Measurements from ENCODE around the gene ITGA3. TPM values are rescaled to one million over a fixed set of nuclear protein-coding genes. Genes with fewer than 3 reads are reported as not detected.

Gene ITGA3
- total RNA-seq, 4 donors from 2014 or later = 14.3 to 73.1 (median 33.4) TPM

DNA sequence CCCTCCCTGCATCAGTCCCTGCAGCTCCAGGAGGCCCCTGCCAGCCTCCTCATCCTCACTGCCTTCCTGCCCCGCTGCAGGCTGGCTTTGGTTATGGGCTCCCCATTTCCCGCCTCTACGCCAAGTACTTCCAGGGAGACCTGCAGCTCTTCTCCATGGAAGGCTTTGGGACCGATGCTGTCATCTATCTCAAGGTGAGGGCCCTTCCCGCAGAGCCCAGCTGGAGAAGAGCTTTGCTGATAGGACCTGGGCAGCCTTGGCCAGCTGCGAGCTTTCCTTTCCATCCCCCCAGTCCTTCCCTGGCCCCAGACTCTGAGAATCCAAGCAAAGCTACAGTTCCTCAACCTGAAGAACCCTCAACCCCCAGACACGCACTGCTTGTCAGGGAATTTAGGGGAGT, 53.3 kb downstream of the ITGA3 start:
- no peak overlapping the region for H3K27ac ChIP-seq
- intact Hi-C loops (cut with DNase I; ENCODE audit: low total_unique reads) = no loop called here
- DNase-seq = no peak
- H3K4me1 ChIP-seq = peaks cover 0 to 12% of the 10 kb centered on the region in 2 donors
- no peaks in the 10 kb centered on the region for H3K9me3 ChIP-seq
- TF ChIP-seq, protein P1, sequence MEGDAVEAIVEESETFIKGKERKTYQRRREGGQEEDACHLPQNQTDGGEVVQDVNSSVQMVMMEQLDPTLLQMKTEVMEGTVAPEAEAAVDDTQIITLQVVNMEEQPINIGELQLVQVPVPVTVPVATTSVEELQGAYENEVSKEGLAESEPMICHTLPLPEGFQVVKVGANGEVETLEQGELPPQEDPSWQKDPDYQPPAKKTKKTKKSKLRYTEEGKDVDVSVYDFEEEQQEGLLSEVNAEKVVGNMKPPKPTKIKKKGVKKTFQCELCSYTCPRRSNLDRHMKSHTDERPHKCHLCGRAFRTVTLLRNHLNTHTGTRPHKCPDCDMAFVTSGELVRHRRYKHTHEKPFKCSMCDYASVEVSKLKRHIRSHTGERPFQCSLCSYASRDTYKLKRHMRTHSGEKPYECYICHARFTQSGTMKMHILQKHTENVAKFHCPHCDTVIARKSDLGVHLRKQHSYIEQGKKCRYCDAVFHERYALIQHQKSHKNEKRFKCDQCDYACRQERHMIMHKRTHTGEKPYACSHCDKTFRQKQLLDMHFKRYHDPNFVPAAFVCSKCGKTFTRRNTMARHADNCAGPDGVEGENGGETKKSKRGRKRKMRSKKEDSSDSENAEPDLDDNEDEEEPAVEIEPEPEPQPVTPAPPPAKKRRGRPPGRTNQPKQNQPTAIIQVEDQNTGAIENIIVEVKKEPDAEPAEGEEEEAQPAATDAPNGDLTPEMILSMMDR (IDR thresholded peaks at IDR 0.05) = no peak
- TF ChIP-seq POLR2A (IDR thresholded peaks at IDR 0.05) = no peak
- no peaks in the 10 kb centered on the region for H3K27me3 ChIP-seq
- H3K4me3 ChIP-seq = no peak overlapping the region
- H3K36me3 ChIP-seq = no peaks in the 10 kb centered on the region

DNA sequence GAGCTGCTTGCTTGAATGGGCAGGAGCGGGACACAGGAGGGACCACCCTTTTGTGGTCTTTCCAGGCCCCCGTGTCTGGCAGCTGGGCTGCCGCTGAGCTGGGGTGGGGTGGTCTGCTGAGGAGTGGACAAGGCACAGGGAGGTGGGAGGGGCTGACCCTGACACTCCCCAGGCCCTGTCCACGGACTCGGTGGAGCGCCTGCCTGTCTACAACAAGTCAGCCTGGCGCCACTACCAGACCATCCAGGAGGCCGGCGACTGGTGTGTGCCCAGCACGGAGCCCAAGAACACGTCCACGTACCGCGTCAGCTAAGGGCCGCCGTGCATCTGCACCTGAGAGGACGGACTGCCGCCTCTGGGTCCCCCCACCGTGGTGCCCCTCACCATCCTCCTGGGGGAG, 53.9 kb downstream of the ITGA3 start:
- intact Hi-C loops (cut with DNase I; ENCODE audit: low total_unique reads) = no loop called here
- no peaks in the 10 kb centered on the region for H3K27me3 ChIP-seq
- peaks cover 0 to 12% of the 10 kb centered on the region in 2 donors for H3K4me1 ChIP-seq
- TF ChIP-seq, protein P1 (IDR thresholded peaks at IDR 0.05) = no peak
- TF ChIP-seq POLR2A (IDR thresholded peaks at IDR 0.05) = no peak
- no peak for DNase-seq
- H3K9me3 ChIP-seq = no peaks in the 10 kb centered on the region
- H3K27ac ChIP-seq = no peak overlapping the region
- no peaks in the 10 kb centered on the region for H3K36me3 ChIP-seq
- H3K4me3 ChIP-seq = no peak overlapping the region

DNA sequence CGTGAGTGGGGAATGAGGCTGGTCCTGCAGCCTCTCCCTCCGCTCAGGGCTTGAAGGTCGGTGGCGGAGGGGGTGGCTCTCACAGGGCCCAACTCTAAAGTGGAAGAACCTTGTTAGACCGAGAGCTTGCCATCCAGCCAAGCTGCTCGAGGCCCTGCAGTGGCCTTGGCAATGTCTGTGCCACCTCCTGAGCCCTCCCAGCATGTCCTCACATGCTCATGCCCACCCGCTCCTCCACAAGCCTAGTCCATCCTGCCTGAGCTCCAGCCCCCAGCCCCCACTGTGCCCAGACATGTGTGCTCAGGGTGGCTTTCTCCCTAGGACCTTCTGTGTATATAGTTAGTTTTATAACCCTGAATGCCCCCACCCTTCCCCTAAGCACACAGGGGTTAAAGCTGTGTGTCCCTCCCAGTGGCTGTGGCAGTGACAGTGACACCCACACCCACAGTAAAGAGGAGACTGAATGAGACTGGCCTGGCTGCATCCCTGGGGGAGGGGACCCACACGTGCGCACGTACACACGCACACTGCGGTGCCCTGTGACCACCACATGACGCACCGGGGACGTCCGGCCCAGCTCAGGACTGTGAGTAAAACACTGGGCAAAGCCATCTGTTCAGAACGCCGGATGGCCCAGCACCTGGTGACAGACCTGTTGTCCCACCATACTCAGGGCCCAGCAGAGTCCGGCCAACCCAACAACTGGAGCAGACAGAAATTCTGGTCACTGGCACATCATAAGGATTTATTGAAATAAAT, 54.9 kb downstream of the ITGA3 start:
- H3K9me3 ChIP-seq = no peaks in the 10 kb centered on the region
- peaks cover 0 to 12% of the 10 kb centered on the region in 2 donors for H3K4me1 ChIP-seq
- TF ChIP-seq POLR2A (IDR thresholded peaks at IDR 0.05) = no peak
- TF ChIP-seq, protein P1 (IDR thresholded peaks at IDR 0.05) = no peak
- peak overlapping the region; percentile 63 to 65 for H3K27ac ChIP-seq
- intact Hi-C loops (cut with DNase I; ENCODE audit: low total_unique reads) = no loop called here
- DNase-seq = no peak
- H3K4me3 ChIP-seq = no peak overlapping the region
- H3K27me3 ChIP-seq = no peaks in the 10 kb centered on the region
- H3K36me3 ChIP-seq = no peaks in the 10 kb centered on the region

DNA sequence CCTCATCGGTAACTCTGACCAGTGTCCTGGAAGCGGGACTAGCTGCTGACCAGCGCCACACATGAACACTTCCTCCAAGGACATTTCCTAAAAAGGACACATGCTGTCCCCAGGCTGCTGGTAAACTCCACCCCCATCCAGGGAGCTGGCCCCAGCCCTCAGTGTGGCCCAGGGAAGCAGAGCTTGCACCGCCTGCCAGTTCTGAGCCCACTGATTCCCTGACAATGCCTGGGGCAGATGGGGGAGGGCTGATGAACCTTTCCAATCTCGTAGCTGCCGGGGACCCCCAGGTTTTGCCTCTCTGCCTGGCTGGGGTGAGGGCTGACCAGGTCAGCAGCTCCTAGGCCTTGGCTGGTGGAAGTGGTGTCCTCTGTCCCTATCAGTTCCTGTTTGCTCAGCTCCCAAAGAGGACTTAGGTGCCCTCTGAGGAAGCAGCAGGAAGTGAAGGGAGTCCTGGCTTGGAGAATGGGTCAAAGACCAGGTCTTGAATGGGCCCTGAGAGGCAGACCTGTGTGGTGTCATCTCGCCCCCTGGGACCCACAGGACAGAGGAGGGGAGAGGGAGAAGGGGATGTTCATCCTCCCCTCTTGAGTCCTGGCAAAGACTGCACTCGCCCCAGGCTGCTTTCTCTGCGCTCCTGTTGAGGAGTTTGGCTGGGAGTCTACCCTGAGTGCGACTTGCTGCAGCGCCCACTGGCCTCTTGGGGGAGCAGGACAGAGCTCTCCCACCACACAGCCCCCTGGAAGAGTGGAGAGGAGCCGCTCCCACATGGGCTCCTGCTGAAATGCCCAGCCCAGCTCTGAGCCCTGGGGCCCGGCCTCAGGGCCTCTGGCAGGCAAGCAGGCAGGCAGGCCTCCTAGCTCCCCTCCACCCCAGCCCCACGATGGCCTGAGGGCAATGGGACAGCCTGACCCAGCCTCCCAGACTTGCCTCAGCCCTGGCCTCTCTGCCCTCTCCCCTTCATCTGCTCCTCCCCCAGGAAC, 56.1 kb downstream of the ITGA3 start:
- Histone ChIP-seq H3K27me3 (no peaks in the 10 kb centered on the region), H3K27ac (peak overlapping the region; percentile 63 to 65), H3K9me3 (no peaks in the 10 kb centered on the region), H3K4me1 (peaks cover 0 to 12% of the 10 kb centered on the region in 2 donors), H3K4me3 (no peak overlapping the region), H3K36me3 (no peaks in the 10 kb centered on the region)
- intact Hi-C loops (cut with DNase I; ENCODE audit: low total_unique reads) = no loop called here
- TF ChIP-seq POLR2A (IDR thresholded peaks at IDR 0.05) = no peak
- TF ChIP-seq, protein P1 (IDR thresholded peaks at IDR 0.05) = no peak
- DNase-seq = no peak
